H9 (cell line): ENCODE measurements around the gene DDX25. TPM values are rescaled to one million over a fixed set of nuclear protein-coding genes. Genes with fewer than 3 reads are reported as not detected.

Experiments
- DNase-seq: peaks from one replicate; pipeline ENCODE4 v3.0.0-alpha.2; 2017
- H2AFZ ChIP-seq: one replicate; pipeline ENCODE4 v1.6.1; 2013; ENCODE audit warnings: mild to moderate bottlenecking, low read length, control low read depth, moderate library complexity
- H2AK5ac ChIP-seq: 2 replicates; pipeline ENCODE4 v1.6.1; 2013; ENCODE audit warnings: low read length, control low read depth, mixed read lengths; ENCODE audit not compliant: insufficient read length
- H2BK120ac ChIP-seq: one replicate; pipeline ENCODE4 v1.6.1; 2013; ENCODE audit warnings: low read depth, mild to moderate bottlenecking, low read length, control low read depth, inconsistent platforms; ENCODE audit not compliant: poor library complexity, severe bottlenecking
- H2BK12ac ChIP-seq: 2 replicates; pipeline ENCODE4 v1.6.1; 2013; ENCODE audit warnings: low read length, control low read depth, mixed read lengths, low read depth; ENCODE audit not compliant: insufficient read length
- H2BK15ac ChIP-seq: 2 replicates; pipeline ENCODE4 v1.6.1; 2013; ENCODE audit warnings: low read depth, low read length, control low read depth
- H2BK20ac ChIP-seq: one replicate; pipeline ENCODE4 v1.6.1; 2013; ENCODE audit warnings: low read depth, mild to moderate bottlenecking, low read length, control low read depth, inconsistent platforms; ENCODE audit not compliant: poor library complexity, severe bottlenecking
- H2BK5ac ChIP-seq: 2 replicates; pipeline ENCODE4 v1.6.1; 2013; ENCODE audit warnings: low read length, control low read depth, mixed read lengths; ENCODE audit not compliant: insufficient read length
- H3K14ac ChIP-seq: 2 replicates; pipeline ENCODE4 v1.6.1; 2013; ENCODE audit warnings: low read length, control low read depth; ENCODE audit not compliant: insufficient read depth
- H3K18ac ChIP-seq: 2 replicates; pipeline ENCODE4 v1.6.1; 2013; ENCODE audit warnings: low read depth, mild to moderate bottlenecking, mixed read lengths, low read length, control low read depth; ENCODE audit not compliant: insufficient read length
- H3K23ac ChIP-seq: 2 replicates; pipeline ENCODE4 v1.6.1; 2013; ENCODE audit warnings: low read length, control low read depth, mixed read lengths, low read depth; ENCODE audit not compliant: insufficient read length
- H3K23me2 ChIP-seq: 2 replicates; pipeline ENCODE4 v1.6.1; 2013; ENCODE audit warnings: low read depth, mild to moderate bottlenecking, mixed read lengths, low read length, control low read depth; ENCODE audit not compliant: insufficient read length, poor library complexity, severe bottlenecking
- H3K27ac ChIP-seq: 2 replicates; pipeline ENCODE4 v1.5.1; 2013; ENCODE audit warnings: low read length, control low read depth, mixed read lengths, low read depth; ENCODE audit not compliant: insufficient read length
- H3K27me3 ChIP-seq: 2 replicates; pipeline ENCODE4 v1.6.1; 2013; ENCODE audit warnings: low read length, control low read depth, inconsistent platforms; ENCODE audit not compliant: insufficient read depth
- H3K4ac ChIP-seq: 2 replicates; pipeline ENCODE4 v1.6.1; 2013; ENCODE audit warnings: low read depth, mild to moderate bottlenecking, control low read depth, inconsistent platforms, low read length, moderate library complexity
- H3K4me1 ChIP-seq: 2 replicates; pipeline ENCODE4 v1.6.1; 2013; ENCODE audit warnings: low read length, control low read depth, inconsistent platforms; ENCODE audit not compliant: insufficient read depth
- H3K4me2 ChIP-seq: 2 replicates; pipeline ENCODE4 v1.6.1; 2013; ENCODE audit warnings: low read length, control low read depth, mixed read lengths; ENCODE audit not compliant: insufficient read length, insufficient read depth
- H3K56ac ChIP-seq: 2 replicates; pipeline ENCODE4 v1.6.1; 2013; ENCODE audit warnings: low read depth, mild to moderate bottlenecking, mixed read lengths, low read length, control low read depth; ENCODE audit not compliant: insufficient read length
- H3K79me1 ChIP-seq: 2 replicates; pipeline ENCODE4 v1.6.1; 2013; ENCODE audit warnings: low read depth, mild to moderate bottlenecking, moderate library complexity, low read length, control low read depth, inconsistent platforms; ENCODE audit not compliant: insufficient read depth, poor library complexity, severe bottlenecking
- H3K79me2 ChIP-seq: 2 replicates; pipeline ENCODE4 v1.6.1; 2013; ENCODE audit warnings: low read length, control low read depth, inconsistent platforms; ENCODE audit not compliant: insufficient read depth
- H3K9ac ChIP-seq: 2 replicates; pipeline ENCODE4 v1.6.1; 2013; ENCODE audit warnings: low read length, control low read depth, mixed read lengths; ENCODE audit not compliant: insufficient read length; ENCODE audit errors: extremely low read depth
- H3K9me3 ChIP-seq: one replicate; pipeline ENCODE4 v1.6.1; 2013; ENCODE audit warnings: low read depth, low read length, inconsistent platforms; ENCODE audit not compliant: control insufficient read depth
- H3T11ph ChIP-seq: one replicate; pipeline ENCODE4 v1.6.1; 2013; ENCODE audit warnings: mild to moderate bottlenecking, low read length, control low read depth, inconsistent platforms
- H4K20me1 ChIP-seq: one replicate; pipeline ENCODE4 v1.6.1; 2013; ENCODE audit not compliant: control insufficient read depth, insufficient read length, insufficient read depth
- H4K5ac ChIP-seq: 2 replicates; pipeline ENCODE4 v1.6.1; 2013; ENCODE audit warnings: low read depth, mild to moderate bottlenecking, mixed read lengths, low read length, control low read depth; ENCODE audit not compliant: insufficient read length
- H4K8ac ChIP-seq: replicated peaks from 2 replicates; pipeline ENCODE4 v1.6.1; 2013; ENCODE audit warnings: low read length, control low read depth, mixed read lengths, low read depth; ENCODE audit not compliant: insufficient read length
- H4K91ac ChIP-seq: 2 replicates; pipeline ENCODE4 v1.6.1; 2013; ENCODE audit warnings: low read depth, mild to moderate bottlenecking, moderate library complexity, mixed read lengths, low read length, control low read depth; ENCODE audit not compliant: insufficient read length
- H3K27ac Mint-ChIP-seq, 3 experiments: 2 replicates in 2 of 3; 3 replicates in 1 of 3; pipeline ENCODE4 v1.8.0; 2020 to 2021; ENCODE audit warnings: mixed read lengths in 3 of 3, mild to moderate bottlenecking in 1 of 3, moderate library complexity in 1 of 3
- H3K27me3 Mint-ChIP-seq: 2 replicates; pipeline ENCODE4 v1.8.0; 2021; ENCODE audit warnings: low read depth, mild to moderate bottlenecking, moderate library complexity, mixed read lengths
- H3K36me3 Mint-ChIP-seq, 3 experiments: 2 replicates in 2 of 3; 3 replicates in 1 of 3; pipeline ENCODE4 v1.8.0; 2020 to 2021; ENCODE audit warnings: low read depth in 3 of 3, mixed read lengths in 3 of 3; ENCODE audit not compliant: insufficient read depth in 1 of 3
- H3K4me1 Mint-ChIP-seq, 2 experiments: 2 replicates each; pipeline ENCODE4 v1.8.0; 2020; ENCODE audit warnings: mixed read lengths in 2 of 2
- H3K4me3 Mint-ChIP-seq, 2 experiments: 2 replicates in 1 of 2; 3 replicates in 1 of 2; pipeline ENCODE4 v1.8.0; 2020 to 2021; ENCODE audit warnings: mild to moderate bottlenecking in 2 of 2, mixed read lengths in 2 of 2, moderate library complexity in 1 of 2
- H3K9me3 Mint-ChIP-seq, 2 experiments: 2 replicates in 1 of 2; 3 replicates in 1 of 2; pipeline ENCODE4 v1.8.0; 2020; ENCODE audit warnings: mild to moderate bottlenecking in 2 of 2, mixed read lengths in 2 of 2, moderate library complexity in 1 of 2
- WGBS: extraction: QIAGEN DNeasy Blood & Tissue Kit; methylation state at CpG from one replicate; pipeline ENCODE4 v1.1.7; 2013; ENCODE audit warnings: missing lambda C conversion rate, low lambda C conversion rate, mixed read lengths; ENCODE audit not compliant: insufficient read length; ENCODE audit errors: extremely low coverage; 5-methylcytosine and 5-hydroxymethylcytosine counted together
- total RNA-seq: library from RNA; stranded (reverse); gene quantifications from 2 replicates; pipeline ENCODE4 v1.2.1, GENCODE V29; 2021
- TF ChIP-seq, protein P1 (sequence below): fragments of 200-600 bp; sonication (generic); conservative IDR thresholded peaks from 3 replicates; pipeline ENCODE4 v1.8.0; 2021; ENCODE audit warnings: antibody characterized with exemption, mild to moderate bottlenecking

The DDX25 gene
- total RNA-seq, 1 experiment from 2014 or later, result 6.9 TPM

DNA sequence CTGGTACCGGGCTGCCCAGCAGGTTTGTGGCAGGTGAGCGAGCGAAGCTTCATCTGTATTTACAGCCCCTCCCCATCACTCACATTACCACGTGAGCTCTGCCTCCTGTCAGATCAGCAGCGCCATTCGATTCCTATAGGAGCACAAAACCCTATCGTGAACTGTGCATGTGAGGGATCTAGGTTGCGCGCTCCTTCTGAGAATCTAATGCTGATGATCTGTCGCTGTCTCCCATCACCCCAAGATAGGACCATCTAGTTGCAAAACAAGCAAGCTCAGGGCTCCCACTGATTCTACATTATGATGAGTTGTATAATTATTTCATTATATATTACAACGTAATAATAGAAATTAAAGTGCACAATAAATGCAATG, 25.8 kb downstream of the DDX25 start:
- no CpG with 5 or more reads among the region's 11 CpGs for WGBS
- no peak for DNase-seq

More for the DNA sequence above, 25.8 kb downstream of the DDX25 start:
- Mint-ChIP-seq H3K9me3 (no peaks in the 10 kb centered on the region; a peak in 1 of 5 replicates), H3K27me3 (peaks cover 10% of the 10 kb centered on the region), H3K36me3 (no peaks in the 10 kb centered on the region), H3K4me3 (no peak overlapping the region), H3K27ac (no peak overlapping the region), H3K4me1 (peaks cover 31 to 46% of the 10 kb centered on the region in 2 experiments)
- no peak overlapping the region for H3K4me2 ChIP-seq
- H2BK120ac ChIP-seq, result no peak overlapping the region
- no peak overlapping the region for H3K18ac ChIP-seq
- no peak overlapping the region for H3K9ac ChIP-seq
- H2BK12ac ChIP-seq, result no peak overlapping the region
- no peaks in the 10 kb centered on the region for H3K23me2 ChIP-seq
- H4K20me1 ChIP-seq, result no peaks in the 10 kb centered on the region
- H3K56ac ChIP-seq, result no peak overlapping the region
- H3T11ph ChIP-seq, result no peak overlapping the region
- H3K27ac ChIP-seq, result no peak overlapping the region
- H2AFZ ChIP-seq, result no peak overlapping the region
- H4K8ac ChIP-seq, result no peak overlapping the region
- H2AK5ac ChIP-seq, result no peak overlapping the region
- H3K4ac ChIP-seq, result no peak overlapping the region
- H3K4me1 ChIP-seq, result peaks cover 6% of the 10 kb centered on the region; the same call in 1 of the 2 replicates
- no peak overlapping the region for H4K5ac ChIP-seq
- no peaks in the 10 kb centered on the region for H3K9me3 ChIP-seq
- no peak overlapping the region for H4K91ac ChIP-seq
- TF ChIP-seq, protein P1, sequence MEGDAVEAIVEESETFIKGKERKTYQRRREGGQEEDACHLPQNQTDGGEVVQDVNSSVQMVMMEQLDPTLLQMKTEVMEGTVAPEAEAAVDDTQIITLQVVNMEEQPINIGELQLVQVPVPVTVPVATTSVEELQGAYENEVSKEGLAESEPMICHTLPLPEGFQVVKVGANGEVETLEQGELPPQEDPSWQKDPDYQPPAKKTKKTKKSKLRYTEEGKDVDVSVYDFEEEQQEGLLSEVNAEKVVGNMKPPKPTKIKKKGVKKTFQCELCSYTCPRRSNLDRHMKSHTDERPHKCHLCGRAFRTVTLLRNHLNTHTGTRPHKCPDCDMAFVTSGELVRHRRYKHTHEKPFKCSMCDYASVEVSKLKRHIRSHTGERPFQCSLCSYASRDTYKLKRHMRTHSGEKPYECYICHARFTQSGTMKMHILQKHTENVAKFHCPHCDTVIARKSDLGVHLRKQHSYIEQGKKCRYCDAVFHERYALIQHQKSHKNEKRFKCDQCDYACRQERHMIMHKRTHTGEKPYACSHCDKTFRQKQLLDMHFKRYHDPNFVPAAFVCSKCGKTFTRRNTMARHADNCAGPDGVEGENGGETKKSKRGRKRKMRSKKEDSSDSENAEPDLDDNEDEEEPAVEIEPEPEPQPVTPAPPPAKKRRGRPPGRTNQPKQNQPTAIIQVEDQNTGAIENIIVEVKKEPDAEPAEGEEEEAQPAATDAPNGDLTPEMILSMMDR, result no peak
- H2BK15ac ChIP-seq, result no peak overlapping the region
- H2BK20ac ChIP-seq, result no peak overlapping the region
- no peak overlapping the region for H2BK5ac ChIP-seq
- no peaks in the 10 kb centered on the region for H3K79me1 ChIP-seq
- no peaks in the 10 kb centered on the region for H3K79me2 ChIP-seq
- H3K14ac ChIP-seq, result no peak overlapping the region
- H3K23ac ChIP-seq, result no peak overlapping the region
- H3K27me3 ChIP-seq, result no peaks in the 10 kb centered on the region
